GM12874 (cell line): ENCODE measurements around the gene PLXNA2.

ENCODE experiments used
- CTCF ChIP-seq: IDR thresholded peaks from 2 replicates; pipeline ENCODE4 v1.5.1; 2011; ENCODE audit warnings: low read depth, mild to moderate bottlenecking, control low read depth, low read length, moderate library complexity; ENCODE audit not compliant: insufficient read depth

PLXNA2 gene

DNA sequence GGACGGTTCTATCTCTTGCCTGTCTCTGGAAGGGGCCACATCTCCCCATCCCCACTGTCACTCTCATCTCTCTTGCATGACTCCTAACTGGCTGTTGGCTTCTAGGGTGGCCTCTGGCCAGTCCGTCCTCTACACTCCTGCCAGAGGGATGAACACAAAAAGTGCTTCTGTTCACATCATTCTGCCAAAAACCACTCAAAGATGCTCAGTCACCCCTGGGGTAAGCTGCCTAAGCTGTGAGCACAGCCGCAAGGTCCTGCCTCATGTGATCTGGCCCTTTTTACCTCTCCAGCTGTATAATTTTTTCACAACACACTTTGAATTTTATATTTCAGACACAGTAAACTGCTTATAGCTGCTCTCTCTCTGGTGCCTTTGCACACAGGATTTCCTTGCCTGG lies 235.7 kb downstream of the PLXNA2 start:
- TF ChIP-seq CTCF, result no peak

DNA sequence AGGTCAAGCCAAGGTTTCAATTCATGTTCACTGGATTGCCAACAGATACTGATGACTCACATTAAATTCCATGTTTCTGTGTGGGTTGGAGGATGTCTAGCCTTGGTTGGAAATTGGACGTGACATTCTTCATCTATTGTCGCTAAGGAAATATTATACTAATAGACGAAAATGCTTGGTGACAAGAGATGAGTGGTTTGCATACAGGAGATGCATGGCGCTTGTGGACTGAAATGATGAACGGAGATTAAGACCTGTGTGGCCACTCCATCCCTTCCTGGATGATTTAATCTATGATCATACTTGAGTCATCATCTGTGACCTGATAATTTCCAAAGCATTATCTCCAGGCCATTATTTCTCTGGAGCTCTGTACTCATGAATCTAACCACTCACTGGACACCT lies 236.2 kb downstream of the PLXNA2 start:
- TF ChIP-seq CTCF, result no peak

GRCh38 chr1:208007319-208007937 lies 236.8 kb downstream of the PLXNA2 start:
- TF ChIP-seq CTCF, result no peak

- no peak for TF ChIP-seq CTCF
These were observed 237.8 kb downstream of the PLXNA2 start for GRCh38 chr1:208006258-208006920.

DNA sequence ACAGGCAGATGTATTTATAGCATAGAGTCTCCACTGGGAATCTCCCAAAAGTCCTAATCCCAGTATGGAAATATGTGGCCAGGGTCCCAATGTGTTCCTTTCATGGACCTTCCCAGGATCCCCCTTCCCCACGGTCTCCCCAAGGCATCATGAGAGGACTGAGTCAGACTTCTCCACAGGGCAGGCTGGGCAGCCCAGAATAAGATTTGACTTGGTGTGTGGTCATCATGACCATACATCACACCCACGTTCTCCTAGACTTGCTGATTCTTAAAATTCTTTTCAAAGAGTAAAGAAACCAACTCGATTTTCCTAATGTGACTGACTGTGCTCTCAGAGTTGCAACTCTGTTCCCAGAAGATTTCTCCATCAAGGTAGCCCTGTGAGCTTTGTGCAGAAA lies 239.3 kb downstream of the PLXNA2 start:
- TF ChIP-seq CTCF, result no peak

- TF ChIP-seq CTCF, result no peak
These were observed 240.9 kb downstream of the PLXNA2 start for GRCh38 chr1:208003241-208003640.

DNA sequence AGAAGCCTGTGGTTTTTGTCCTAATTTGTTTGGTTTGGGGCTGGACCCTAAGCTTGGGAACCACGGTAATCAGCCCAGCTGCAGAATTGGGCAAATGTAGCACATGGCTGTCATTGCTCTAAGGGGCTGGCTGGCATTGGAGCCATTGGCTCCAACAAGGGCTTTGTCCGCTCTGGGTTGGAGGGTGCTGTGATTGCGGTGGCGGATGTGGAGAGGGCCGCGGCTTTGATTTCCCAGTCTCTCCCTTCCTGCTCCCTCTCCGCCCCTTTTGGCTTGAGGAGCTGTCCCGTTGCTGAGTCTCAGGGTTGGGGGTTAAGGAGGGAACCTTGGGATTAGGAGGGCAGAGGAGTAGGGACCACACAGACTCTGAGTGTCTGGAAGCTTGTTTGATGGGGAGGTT lies 241.5 kb downstream of the PLXNA2 start:
- TF ChIP-seq CTCF, result no peak

- no peak for TF ChIP-seq CTCF
These were observed 242.1 kb downstream of the PLXNA2 start for GRCh38 chr1:208002078-208002477.
